NCI-H2107 treated with DMSO at 0.1 percent for 48 hours (cell line): ENCODE results near the gene ABCC6.
"Not testable (repeated sequence)": the region's sequence is repeated elsewhere in the genome, so short reads cannot be mapped to it uniquely, and the experiment has no call there.

Source experiments
- DNase-seq: peaks from one replicate; lab custom pipeline; 2025; ENCODE audit not compliant: unreplicated experiment; lab: John Stamatoyannopoulos, UW

The ABCC6 gene

GRCh38 chr16:16223662-16224241 is 458 bp upstream of the ABCC6 start:
- not testable (repeated sequence) for DNase-seq

GRCh38 chr16:16221382-16221781 is 1.9 kb downstream of the ABCC6 start:
- not testable (repeated sequence) for DNase-seq

GRCh38 chr16:16220449-16220848 is 2.8 kb downstream of the ABCC6 start:
- not testable (repeated sequence) for DNase-seq

- DNase-seq: not testable (repeated sequence)
These were observed 4.5 kb downstream of the ABCC6 start for GRCh38 chr16:16218787-16219186.

GRCh38 chr16:16218349-16218748 is 4.9 kb downstream of the ABCC6 start:
- not testable (repeated sequence) for DNase-seq

- DNase-seq: not testable (repeated sequence)
These were observed 9.4 kb downstream of the ABCC6 start for GRCh38 chr16:16213863-16214293.

DNA sequence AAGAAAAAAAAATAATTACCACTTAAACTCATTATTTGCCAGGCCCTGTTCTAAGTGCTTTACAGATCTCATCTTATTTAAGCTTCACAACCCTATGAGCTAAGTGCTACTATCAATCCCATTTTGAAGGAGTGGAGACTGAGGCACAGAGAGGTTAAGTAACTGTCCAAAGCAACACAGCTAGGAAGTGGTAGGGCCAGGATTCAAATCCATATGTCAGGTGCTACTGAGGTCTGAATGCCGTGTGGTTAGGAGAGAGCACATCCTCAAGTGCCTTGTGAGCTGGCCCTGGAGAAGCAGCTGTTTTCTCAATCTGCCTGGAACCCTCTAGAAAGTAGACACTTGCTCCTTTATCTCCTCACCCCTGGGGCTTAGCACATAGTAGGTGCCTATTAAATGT is 11.9 kb downstream of the ABCC6 start:
- DNase-seq: not testable (repeated sequence)

DNA sequence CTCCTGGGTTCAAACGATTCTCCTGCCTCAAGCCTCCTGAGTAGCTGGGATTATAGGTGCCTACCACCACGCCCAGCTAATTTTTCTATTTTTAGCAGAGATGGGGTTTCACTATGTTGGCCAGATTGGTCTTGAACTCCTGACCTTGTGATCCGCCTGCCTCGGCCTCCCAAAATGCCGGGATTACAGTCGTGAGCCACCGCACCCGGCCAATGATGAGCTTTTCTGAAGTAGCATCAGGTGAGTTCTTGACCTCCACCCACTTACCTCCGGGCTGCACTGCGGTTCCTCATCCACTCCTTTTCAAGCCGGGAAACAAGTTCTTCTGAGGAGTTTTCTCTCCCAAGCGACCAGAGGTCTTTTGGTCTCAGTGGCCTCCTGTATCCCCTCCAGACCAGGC is 14.8 kb downstream of the ABCC6 start:
- not testable (repeated sequence) for DNase-seq

DNA sequence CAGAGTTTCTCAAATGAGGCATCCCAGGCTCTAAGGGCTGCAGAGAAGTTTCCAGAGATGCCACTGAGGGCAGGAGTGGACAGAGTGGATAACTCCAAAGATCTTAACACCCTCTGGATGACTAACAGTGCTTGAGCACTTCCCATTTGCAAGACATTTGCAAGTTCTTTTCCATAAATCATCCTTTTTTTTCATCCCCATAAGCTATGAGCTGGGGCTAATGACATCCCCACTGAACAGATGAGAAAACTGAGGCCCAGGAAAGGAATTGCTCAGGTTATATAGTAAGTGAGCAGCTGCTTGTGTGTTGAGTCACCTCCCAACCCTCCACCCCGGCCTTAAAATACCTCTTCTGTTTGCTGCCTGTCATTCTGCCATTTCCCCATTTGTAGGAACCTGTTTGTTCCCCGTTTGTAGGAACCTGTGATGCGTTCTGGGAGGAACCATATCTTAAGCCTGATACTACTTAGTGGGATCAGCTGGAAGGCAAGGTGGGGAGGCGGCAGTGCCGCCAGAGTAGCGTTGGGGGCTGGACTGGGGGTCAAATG is 15.4 kb downstream of the ABCC6 start:
- DNase-seq: not testable (repeated sequence)

DNA sequence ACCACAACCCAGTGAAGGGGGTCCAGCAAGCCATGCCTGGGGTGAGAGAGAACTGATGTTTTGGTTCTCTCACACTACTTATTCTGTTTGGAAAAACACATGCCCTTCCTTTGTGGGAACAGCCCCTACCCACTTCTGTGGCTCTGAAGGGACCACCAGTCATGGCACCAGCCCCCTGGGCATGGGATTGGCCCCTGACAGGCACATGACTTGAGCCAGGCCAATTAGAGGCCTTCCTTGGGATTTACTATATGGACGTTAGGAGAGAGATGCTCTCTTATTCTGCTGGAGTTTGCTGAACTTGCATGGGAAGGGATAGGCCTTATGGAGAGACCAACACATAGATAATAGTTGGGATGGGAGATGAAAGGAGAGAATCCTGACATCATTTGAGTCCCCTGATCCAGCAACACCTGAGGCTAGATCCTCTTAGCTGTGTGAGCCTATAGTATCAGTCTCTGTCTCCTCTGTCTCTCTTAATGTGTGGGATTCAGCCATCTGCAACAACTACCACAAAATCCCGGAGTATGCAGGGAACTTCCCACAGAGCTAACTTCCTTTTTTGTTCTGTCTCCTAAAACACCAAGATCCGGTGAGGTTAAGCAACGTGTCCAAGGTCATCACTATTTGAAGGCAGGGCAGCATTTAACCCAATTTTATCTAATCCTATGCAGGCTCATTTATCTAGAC is 16.1 kb downstream of the ABCC6 start:
- not testable (repeated sequence) for DNase-seq

DNA sequence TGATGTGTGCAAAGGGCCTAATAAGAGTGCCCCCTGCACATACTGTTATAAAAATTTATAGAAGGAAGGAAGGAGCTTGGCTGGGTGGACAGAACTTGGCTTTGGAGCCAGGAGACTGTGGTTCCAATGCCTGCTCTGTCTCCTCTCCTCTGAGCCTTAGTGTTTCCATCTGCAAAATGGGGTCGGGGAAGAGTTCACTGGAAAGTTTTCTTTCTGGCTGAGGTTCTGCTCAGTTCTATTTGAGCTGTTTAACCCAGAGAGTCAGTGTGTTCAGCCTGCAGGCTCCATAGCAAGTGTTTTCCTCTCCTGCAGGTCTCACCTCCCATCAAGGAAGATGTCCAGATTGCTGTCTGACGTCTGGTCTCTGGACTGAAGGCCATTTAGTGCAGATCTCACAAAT is 17.4 kb downstream of the ABCC6 start:
- DNase-seq: not testable (repeated sequence)

- DNase-seq: not testable (repeated sequence)
These were observed 18.7 kb downstream of the ABCC6 start for GRCh38 chr16:16204552-16204951.

GRCh38 chr16:16203494-16203893 is 19.8 kb downstream of the ABCC6 start:
- not testable (repeated sequence) for DNase-seq

GRCh38 chr16:16202400-16203143 is 20.7 kb downstream of the ABCC6 start:
- DNase-seq: not testable (repeated sequence)

DNA sequence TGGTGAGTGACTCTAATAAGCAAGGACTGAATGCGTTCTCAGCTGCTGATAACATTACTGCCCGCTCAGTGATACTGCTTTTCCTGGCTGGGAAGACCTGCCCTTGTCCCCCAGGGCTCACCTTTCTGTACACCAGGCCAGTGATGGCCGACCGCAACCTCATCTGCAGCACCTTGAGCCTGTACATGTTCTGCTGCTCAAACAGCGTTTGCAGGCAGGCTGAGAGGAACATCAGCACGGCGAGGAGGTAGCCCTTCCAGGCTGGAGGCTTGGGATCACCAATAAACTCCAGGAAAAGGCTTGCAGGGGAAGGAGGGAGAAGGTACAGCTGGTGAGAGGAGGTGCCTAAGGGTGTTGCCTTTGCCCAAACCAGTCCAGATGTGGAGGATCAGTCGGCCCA is 21.4 kb downstream of the ABCC6 start:
- not testable (repeated sequence) for DNase-seq

- DNase-seq: not testable (repeated sequence)
These were observed 22.9 kb downstream of the ABCC6 start for GRCh38 chr16:16200391-16200790.

DNA sequence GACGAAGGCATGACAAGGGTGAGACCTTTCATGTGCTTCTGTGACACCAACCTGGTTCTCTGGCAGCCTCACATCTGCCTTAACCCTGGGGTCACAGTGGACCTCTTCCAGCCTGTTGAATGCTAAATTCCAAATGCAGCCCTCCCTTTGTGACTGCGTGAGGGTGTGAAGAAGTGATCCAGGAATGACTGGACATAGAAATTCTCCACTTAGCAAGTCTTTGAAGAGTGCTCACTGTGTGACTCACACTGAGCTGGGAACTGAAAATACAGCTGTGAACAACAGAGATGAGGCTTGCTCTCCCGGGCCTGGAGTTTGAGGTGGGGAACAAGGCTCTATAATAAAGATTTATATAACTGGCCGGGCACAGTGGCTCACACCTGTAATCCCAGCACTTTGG is 23.9 kb downstream of the ABCC6 start:
- DNase-seq: not testable (repeated sequence)

GRCh38 chr16:16197966-16198365 is 25.3 kb downstream of the ABCC6 start:
- no peak for DNase-seq

GRCh38 chr16:16197331-16197730 is 26.0 kb downstream of the ABCC6 start:
- DNase-seq: no peak

GRCh38 chr16:16196099-16196498 is 27.2 kb downstream of the ABCC6 start:
- DNase-seq: no peak

- DNase-seq: no peak
These were observed 31.7 kb downstream of the ABCC6 start for GRCh38 chr16:16191493-16192167.
